ENCODE results near the gene PARL.
"Not testable (repeated sequence)": the region's sequence is repeated elsewhere in the genome, so short reads cannot be mapped to it uniquely, and the experiment has no call there.

Gene PARL

GRCh38 chr3:183904833-183905780 lies 20.4 kb upstream of the PARL start:
- no peak for DNase-seq

DNA sequence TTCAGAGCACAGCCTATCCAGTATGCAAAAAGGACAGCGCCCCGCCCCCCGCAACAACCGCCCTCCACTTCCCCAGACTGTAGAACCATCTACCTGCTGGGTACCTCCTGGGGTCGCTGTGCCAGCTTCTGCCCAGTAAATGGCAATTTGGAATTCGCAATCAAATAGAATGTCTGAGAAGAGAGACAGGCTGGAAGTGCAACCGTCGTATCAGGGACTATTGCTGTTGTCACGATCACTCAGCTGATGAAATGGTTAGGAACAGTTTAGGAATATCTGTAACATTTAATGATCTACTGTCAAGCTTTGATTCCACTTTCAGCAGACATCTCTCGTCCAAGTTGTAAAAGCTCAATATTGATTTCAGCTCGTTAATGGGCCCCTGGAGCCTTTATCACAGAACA lies 13.3 kb upstream of the PARL start:
- DNase-seq = no peak

- DNase-seq = no peak
Observed at GRCh38 chr3:183897606-183898005, 12.9 kb upstream of the PARL start.

DNA sequence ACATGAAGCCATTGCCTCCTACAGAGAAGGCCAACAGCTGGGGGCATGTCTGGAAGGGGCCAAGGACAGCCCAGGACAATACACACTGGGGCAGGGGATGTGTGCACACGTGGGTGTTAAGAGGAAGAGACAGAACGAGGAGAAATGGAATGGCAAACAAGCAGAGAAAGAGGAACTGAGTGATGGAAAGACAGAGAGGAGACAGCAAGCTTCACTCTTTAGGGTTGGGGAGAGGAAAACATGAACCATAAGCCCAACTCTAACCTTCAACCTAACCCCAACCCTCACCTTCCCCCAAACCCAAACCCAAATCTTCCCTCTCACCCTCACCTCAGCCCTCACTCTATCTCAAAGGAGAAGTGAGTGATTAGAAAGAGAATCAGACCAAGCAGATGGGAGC lies 11.9 kb upstream of the PARL start:
- no peak for DNase-seq

GRCh38 chr3:183896184-183896583 lies 11.5 kb upstream of the PARL start:
- DNase-seq = no peak

DNA sequence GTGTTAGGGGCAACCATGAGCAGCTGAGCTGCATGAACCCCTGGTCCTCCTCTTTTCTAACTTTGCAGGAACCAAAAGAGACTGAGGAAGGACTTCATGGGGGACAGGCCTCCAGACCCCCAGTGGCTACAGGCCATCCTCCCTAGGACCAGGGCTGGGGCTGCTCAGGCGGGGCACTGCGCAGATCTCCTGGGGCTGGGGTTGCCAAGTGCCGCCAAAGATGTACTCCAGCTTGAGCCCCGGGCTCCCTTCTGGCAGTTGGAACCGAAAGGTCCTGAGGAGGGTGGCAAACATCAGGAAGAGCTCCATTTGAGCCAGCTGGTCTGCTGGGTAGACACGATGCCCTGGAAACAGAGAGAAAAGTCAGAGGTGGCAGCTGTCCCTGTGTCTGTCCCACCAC lies 11.1 kb upstream of the PARL start:
- no peak for DNase-seq

- peak; percentile 62 for DNase-seq
Observed at GRCh38 chr3:183895296-183895695, 10.6 kb upstream of the PARL start.

- no peak for DNase-seq
Observed at GRCh38 chr3:183892610-183893214, 8.0 kb upstream of the PARL start.

- DNase-seq = no peak
Observed at GRCh38 chr3:183885766-183886165, 1.1 kb upstream of the PARL start.

DNA sequence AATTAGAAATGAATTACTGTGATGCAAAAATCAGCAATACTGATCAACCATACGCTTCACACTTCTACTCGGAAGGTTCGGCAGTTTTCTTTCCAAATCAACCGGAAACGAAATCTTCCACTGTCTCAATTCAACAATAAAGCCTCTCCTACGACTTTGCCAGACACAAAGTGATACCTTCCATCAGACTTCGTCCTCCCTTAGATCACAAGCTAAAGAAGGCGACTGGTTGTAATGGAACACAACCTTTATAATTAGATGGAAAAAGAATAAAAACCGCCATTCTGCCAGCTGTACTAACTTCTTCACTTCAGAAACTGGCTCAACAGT lies 618 bp downstream of the PARL start:
- DNase-seq = no peak

- no peak for DNase-seq
Observed at GRCh38 chr3:183883291-183884096, 1.2 kb downstream of the PARL start.

DNA sequence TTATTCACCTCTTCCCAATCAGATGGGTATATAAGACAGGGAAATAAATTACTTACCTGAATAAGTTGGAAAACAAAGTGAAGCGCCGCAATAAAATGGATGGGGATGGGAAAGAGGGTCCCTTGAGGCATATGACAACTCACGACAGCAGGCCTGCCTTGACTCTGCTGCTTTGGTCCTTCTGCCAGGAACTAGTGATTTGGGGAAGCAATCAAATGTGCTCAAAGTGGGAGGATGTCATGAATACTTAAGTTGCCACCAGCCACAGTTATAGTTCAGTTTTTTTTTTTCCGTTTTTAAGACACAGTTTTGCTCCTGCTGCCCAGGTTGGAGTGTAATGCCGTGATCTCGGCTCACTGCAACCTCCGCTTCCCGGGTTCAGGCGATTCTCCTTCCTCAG lies 4.6 kb downstream of the PARL start:
- DNase-seq = no peak

- DNase-seq = no peak
Observed at GRCh38 chr3:183879243-183879642, 5.4 kb downstream of the PARL start.

DNA sequence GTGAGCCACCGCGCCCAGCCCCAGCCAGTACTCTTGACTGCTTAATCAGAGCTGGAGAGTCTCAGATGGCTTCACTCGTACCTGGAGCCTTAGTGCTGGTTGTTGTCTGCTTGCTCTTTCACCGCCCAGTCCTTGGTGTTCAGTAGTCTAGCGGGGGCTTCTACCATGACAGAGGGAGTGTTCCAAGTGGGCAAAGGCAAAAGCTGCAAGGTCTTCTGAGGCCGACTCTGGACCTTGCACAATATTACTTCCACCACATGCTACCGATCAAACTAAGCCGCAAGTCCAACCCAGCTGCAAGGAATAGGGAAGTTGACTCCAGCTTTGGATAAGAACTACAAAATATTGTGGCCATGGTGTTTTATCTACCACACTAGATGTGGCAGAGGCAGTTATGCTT lies 6.6 kb downstream of the PARL start:
- no peak for DNase-seq

DNA sequence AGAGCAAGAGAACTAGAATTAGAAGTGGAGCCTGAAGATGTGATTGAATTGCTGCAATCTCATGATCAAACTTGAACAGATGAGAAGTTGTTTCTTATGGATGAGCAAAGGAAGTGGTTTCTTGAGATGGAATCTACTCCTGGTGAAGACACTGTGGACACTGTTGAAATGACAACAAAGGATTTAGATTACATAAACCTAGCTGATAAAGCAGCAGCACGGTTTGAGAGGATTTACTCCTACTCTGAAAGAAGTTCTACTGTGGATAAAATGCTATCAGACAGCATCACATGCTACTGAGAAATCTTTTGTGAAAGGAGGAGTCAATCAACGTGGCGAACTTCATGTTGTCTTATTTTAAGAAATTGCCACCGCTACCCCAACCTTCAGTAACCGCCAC lies 7.5 kb downstream of the PARL start:
- DNase-seq = not testable (repeated sequence)

DNA sequence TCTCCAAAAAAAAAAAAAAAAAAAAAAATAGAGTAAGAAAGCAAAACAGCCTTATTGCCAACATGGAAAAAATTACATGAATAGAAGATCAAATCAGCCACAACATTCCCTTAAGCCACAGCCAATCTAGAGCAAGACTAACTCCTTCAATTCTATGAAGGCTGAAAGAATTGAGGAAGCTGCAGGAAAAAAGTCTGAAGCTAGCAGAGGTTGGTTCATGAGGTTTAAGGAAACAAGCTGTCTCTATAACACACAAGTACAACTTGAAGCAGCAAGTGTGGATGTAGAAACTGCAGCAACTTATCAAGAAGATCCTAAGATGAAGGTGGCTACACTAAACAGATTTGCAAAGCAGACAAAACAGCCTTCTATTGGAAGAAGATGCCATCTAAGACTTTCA lies 9.3 kb downstream of the PARL start:
- no peak for DNase-seq

GRCh38 chr3:183873914-183874313 lies 10.8 kb downstream of the PARL start:
- DNase-seq = no peak

GRCh38 chr3:183871541-183871940 lies 13.1 kb downstream of the PARL start:
- no peak for DNase-seq

DNA sequence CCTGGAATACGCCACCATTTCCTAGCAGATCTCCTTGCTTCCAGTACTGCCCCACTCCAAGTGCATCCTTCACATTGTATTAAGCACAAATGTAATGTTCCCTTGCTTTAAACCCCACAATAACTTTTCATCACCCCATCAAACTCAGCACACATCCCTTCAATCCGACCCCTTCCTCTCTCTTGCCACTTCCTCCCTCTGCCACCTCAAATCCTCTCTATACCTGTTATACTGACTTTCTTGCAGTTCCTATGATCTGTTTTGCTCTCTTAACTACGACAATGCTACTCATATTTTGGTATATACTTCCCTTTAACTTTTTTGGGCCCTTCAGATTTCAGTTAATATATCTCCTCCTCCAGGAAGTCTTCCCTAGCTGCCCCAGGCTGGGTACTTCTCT lies 14.1 kb downstream of the PARL start:
- no peak for DNase-seq

DNA sequence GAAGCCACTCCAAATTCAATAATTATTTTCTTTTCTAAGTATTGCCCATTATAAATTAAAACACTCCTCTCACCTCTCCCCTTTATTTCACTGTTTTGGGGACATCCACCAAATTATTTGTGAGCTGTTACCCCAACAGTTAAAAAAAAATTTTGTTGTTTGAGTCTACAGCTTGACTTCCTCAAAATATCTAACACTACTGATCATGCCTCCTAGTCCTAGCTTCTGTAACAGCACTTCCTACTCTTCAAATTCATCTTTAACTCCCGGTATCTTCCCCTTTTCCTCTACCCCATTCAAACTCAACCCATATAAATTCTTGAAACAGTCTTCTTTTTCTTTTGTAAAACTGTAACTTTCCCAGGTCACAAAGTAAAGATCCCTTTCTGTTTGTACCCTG lies 15.9 kb downstream of the PARL start:
- DNase-seq = no peak

DNA sequence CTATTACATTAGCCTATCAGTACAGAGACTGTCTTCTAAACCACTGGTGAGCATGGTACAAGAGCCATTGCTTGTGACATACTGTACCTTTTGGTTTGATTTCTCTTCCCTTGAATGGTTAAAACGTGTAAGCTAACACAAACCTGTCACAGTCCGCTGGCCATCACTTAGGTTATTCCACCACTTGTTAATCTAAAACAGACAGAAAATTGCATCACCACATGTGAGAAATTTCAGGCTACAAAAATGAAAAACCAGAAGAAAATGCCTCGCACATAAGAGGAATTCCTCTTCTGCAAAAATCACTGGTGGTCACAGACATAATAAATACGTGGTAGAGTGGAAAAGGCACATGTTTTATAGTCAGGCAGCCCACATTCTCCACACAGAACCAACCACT lies 22.1 kb downstream of the PARL start:
- DNase-seq = no peak

GRCh38 chr3:183857863-183858262 lies 26.8 kb downstream of the PARL start:
- peak; percentile 10 for DNase-seq

DNA sequence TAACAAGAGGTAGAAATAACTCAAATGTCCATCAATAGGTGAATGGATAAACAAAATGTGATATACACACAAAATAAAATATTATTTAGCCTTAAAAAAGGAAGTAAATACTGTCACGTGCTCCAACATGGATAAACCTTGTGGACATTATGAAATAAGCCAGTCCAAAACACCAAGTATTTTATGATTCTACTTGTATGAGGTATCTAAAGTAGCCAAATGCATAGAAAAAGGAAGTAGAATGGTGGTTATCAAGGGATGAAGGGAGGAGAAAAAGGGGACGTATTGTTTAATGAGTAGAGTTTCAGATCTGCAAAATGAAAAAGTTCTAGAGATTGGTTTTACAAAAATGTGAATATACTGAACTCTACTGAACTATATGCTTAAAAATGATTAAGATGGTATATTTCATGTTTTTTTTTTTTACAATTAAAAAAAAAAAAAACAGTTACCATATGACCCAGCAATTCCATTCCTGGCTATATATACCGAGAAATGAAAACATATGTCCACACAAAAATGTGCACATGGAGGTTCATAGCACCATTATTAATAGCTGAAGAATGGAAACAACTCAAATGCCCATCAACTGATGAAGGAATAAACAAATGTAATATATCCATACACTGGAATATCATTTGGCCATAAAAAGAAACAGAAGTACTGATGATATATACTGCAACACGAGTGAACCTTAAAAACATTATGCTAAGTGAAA lies 30.2 kb downstream of the PARL start:
- DNase-seq = peak; percentile 10
